Testis (tissue), 2 donors: Measurements from ENCODE around the gene MAGEB3.

ENCODE experiments used
- POLR2A ChIP-seq: fragments of 450-650 bp; IDR thresholded peaks from one replicate; pipeline ENCODE4 v1.6.1; 2017; ENCODE audit warnings: antibody characterized with exemption, mild to moderate bottlenecking, moderate library complexity
- TF ChIP-seq, protein P1 (sequence below), 3 experiments: fragments of 450-650 bp in 2 of 3; fragments of 200-600 bp in 1 of 3; sonication (generic) in 1 of 3; IDR thresholded peaks; one replicate each; pipeline ENCODE4 v1.5.1; 2016 to 2019; ENCODE audit warnings: antibody characterized with exemption in 3 of 3, mild to moderate bottlenecking in 2 of 3, moderate library complexity in 1 of 3

DNA sequence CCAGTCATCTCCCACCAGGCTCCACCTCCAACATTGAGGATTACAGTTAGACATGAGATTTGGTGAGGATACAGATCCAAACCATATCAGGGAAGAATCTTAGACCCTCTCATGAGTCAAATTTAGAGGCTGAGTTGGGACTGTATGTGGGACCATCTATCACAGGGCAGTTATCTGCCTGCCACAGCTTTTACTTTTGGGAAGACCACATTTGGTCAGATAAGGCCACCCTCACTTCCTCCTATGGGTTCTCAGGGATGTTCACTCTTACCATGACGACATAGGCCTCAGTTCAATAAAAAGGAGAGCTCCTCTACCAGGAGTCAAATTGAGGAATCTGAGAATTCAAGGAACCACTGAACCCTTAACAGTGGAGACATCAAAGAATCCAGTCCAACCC lies 13.0 kb upstream of the MAGEB3 start:
- no peak for TF ChIP-seq POLR2A
- TF ChIP-seq, protein P1, sequence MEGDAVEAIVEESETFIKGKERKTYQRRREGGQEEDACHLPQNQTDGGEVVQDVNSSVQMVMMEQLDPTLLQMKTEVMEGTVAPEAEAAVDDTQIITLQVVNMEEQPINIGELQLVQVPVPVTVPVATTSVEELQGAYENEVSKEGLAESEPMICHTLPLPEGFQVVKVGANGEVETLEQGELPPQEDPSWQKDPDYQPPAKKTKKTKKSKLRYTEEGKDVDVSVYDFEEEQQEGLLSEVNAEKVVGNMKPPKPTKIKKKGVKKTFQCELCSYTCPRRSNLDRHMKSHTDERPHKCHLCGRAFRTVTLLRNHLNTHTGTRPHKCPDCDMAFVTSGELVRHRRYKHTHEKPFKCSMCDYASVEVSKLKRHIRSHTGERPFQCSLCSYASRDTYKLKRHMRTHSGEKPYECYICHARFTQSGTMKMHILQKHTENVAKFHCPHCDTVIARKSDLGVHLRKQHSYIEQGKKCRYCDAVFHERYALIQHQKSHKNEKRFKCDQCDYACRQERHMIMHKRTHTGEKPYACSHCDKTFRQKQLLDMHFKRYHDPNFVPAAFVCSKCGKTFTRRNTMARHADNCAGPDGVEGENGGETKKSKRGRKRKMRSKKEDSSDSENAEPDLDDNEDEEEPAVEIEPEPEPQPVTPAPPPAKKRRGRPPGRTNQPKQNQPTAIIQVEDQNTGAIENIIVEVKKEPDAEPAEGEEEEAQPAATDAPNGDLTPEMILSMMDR (IDR thresholded peaks at IDR 0.05) = no peak
